Mesothelial cell of epicardium (in vitro differentiated cells): ENCODE data around the gene SYNE1. TPM values are rescaled to one million over a fixed set of nuclear protein-coding genes. Genes with fewer than 3 reads are reported as not detected.

Experiments
- DNase-seq, 2 experiments: peaks; one replicate each; pipeline ENCODE4 v3.0.0; 2021; ENCODE audit warnings: low spot score in 2 of 2; ENCODE audit not compliant: unreplicated experiment in 2 of 2
- H3K27ac Mint-ChIP-seq: 2 replicates; pipeline ENCODE4 v1.8.0; 2021; ENCODE audit warnings: mixed read lengths
- H3K27me3 Mint-ChIP-seq: 2 replicates; pipeline ENCODE4 v1.8.0; 2021; ENCODE audit warnings: low read depth, mixed read lengths
- H3K36me3 Mint-ChIP-seq: 2 replicates; pipeline ENCODE4 v1.8.0; 2021; ENCODE audit warnings: mixed read lengths
- H3K4me1 Mint-ChIP-seq: 2 replicates; pipeline ENCODE4 v1.8.0; 2021; ENCODE audit warnings: mixed read lengths
- H3K4me3 Mint-ChIP-seq: 2 replicates; pipeline ENCODE4 v1.8.0; 2021; ENCODE audit warnings: mild to moderate bottlenecking, moderate library complexity, mixed read lengths
- H3K9me3 Mint-ChIP-seq: 2 replicates; pipeline ENCODE4 v1.8.0; 2021; ENCODE audit warnings: mixed read lengths
- CTCF ChIP-seq: fragments of 200-600 bp; sonication (generic); IDR thresholded peaks from one replicate; pipeline ENCODE4 v1.5.0; 2021; ENCODE audit warnings: antibody characterized with exemption; ENCODE audit not compliant: unreplicated experiment
- total RNA-seq: library from RNA; stranded (reverse); gene quantifications from 3 replicates; pipeline ENCODE4 v1.2.1, GENCODE V29; 2021

The SYNE1 gene
- total RNA-seq, 1 donor from 2014 or later, result 60.5 TPM

- H3K36me3 Mint-ChIP-seq, result no peaks in the 10 kb centered on the region
- H3K27me3 Mint-ChIP-seq, result peaks cover 6% of the 10 kb centered on the region
- TF ChIP-seq CTCF, result no peak
- DNase-seq, result no peak
- no peak overlapping the region for H3K27ac Mint-ChIP-seq
- no peak overlapping the region for H3K4me3 Mint-ChIP-seq
- H3K9me3 Mint-ChIP-seq, result peaks cover 4% of the 10 kb centered on the region
- H3K4me1 Mint-ChIP-seq, result peaks cover 2% of the 10 kb centered on the region
Observed at GRCh38 chr6:152605342-152605741, 31.8 kb downstream of the SYNE1 start.

GRCh38 chr6:152603911-152604310 is 33.3 kb downstream of the SYNE1 start:
- peaks cover 11% of the 10 kb centered on the region for H3K4me1 Mint-ChIP-seq

GRCh38 chr6:152600022-152600421 is 37.1 kb downstream of the SYNE1 start:
- no peak overlapping the region for H3K27ac Mint-ChIP-seq
- H3K9me3 Mint-ChIP-seq, result no peaks in the 10 kb centered on the region
- DNase-seq, result no peak
- H3K27me3 Mint-ChIP-seq, result peaks cover 4% of the 10 kb centered on the region
- peaks cover 16% of the 10 kb centered on the region for H3K4me1 Mint-ChIP-seq
- no peak for TF ChIP-seq CTCF
- no peak overlapping the region for H3K4me3 Mint-ChIP-seq
- H3K36me3 Mint-ChIP-seq, result no peaks in the 10 kb centered on the region

More at GRCh38 chr6:152603911-152604310, 33.3 kb downstream of the SYNE1 start:
- H3K27ac Mint-ChIP-seq, result no peak overlapping the region
- peaks cover 4% of the 10 kb centered on the region for H3K27me3 Mint-ChIP-seq
- DNase-seq, result no peak
- no peaks in the 10 kb centered on the region for H3K36me3 Mint-ChIP-seq
- no peaks in the 10 kb centered on the region for H3K9me3 Mint-ChIP-seq
- no peak overlapping the region for H3K4me3 Mint-ChIP-seq
- TF ChIP-seq CTCF, result no peak

GRCh38 chr6:152598901-152599537 is 38.1 kb downstream of the SYNE1 start:
- H3K36me3 Mint-ChIP-seq, result no peaks in the 10 kb centered on the region
- H3K27ac Mint-ChIP-seq, result peak overlapping the region; percentile 4
- no peak for DNase-seq
- TF ChIP-seq CTCF, result no peak
- H3K4me1 Mint-ChIP-seq, result peaks cover 21% of the 10 kb centered on the region
- H3K9me3 Mint-ChIP-seq, result no peaks in the 10 kb centered on the region
- H3K4me3 Mint-ChIP-seq, result no peak overlapping the region
- H3K27me3 Mint-ChIP-seq, result peaks cover 4% of the 10 kb centered on the region

- peaks cover 21% of the 10 kb centered on the region for H3K4me1 Mint-ChIP-seq
- no peaks in the 10 kb centered on the region for H3K36me3 Mint-ChIP-seq
- no peak for TF ChIP-seq CTCF
- no peak for DNase-seq
- H3K9me3 Mint-ChIP-seq, result no peaks in the 10 kb centered on the region
- H3K27ac Mint-ChIP-seq, result no peak overlapping the region
- peaks cover 4% of the 10 kb centered on the region for H3K27me3 Mint-ChIP-seq
- H3K4me3 Mint-ChIP-seq, result no peak overlapping the region
Observed at GRCh38 chr6:152598421-152598820, 38.7 kb downstream of the SYNE1 start.

GRCh38 chr6:152596726-152597125 is 40.4 kb downstream of the SYNE1 start:
- TF ChIP-seq CTCF, result no peak
- no peak for DNase-seq
- Mint-ChIP-seq H3K9me3 (peaks cover 7% of the 10 kb centered on the region), H3K36me3 (no peaks in the 10 kb centered on the region), H3K27me3 (peaks cover 4% of the 10 kb centered on the region), H3K4me3 (no peak overlapping the region), H3K4me1 (peaks cover 21% of the 10 kb centered on the region), H3K27ac (no peak overlapping the region)
